HG02943 (cell line): ENCODE results near the gene KMT2B.

Experiments used
- ATAC-seq: cut with Tn5 transposase; IDR thresholded peaks from one replicate; pipeline ENCODE4 v1.9.1; 2021; ENCODE audit warnings: mild to moderate bottlenecking, low read depth, moderate library complexity; ENCODE audit not compliant: unreplicated experiment

The KMT2B gene

GRCh38 chr19:35708391-35708790 is 9.4 kb upstream of the KMT2B start:
- no peak for ATAC-seq

DNA sequence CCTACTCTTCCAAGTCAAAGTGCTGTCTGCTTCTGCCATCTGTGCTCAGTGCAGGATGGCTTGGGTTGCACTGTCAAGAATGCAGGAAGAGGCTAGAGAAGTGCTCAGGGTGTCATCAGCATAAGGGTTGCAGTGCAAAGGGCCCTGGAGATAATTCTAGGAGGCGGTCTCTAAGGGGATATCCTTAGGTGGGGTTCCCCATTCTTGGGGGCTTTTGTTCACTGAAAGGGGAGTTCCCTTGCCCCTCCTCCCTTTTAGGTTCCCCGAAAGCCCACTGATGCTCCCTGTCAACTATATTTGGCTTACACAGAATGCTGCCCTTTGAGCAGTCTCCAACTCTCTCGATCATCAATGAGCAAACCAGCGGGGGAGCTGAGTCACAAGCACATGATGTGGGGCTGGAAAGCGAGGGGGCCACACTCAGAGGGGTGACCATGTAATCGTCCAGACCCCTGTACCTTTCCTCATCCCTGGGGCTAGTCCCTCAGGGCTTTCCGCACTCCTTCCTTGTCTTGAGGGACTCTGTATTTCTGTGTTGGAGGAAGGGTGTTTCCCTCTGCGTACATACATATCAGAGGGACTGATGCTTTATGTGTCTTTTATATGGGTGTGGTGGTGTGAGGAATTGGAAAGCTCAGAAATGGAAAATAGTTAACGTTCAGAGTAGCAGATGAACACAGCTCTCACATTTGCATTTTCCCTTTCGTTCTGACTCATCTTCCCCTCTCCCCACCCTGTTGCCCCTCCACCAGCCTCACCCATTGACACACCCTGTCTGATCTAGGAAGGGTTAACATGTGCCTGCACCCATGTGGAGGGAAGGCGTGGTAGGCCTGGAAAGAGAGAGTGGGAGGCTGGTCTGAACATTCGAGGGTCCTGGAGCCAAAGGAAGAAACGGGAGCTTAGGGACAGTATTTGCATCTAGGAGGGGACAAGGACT is 6.7 kb upstream of the KMT2B start:
- no peak for ATAC-seq

DNA sequence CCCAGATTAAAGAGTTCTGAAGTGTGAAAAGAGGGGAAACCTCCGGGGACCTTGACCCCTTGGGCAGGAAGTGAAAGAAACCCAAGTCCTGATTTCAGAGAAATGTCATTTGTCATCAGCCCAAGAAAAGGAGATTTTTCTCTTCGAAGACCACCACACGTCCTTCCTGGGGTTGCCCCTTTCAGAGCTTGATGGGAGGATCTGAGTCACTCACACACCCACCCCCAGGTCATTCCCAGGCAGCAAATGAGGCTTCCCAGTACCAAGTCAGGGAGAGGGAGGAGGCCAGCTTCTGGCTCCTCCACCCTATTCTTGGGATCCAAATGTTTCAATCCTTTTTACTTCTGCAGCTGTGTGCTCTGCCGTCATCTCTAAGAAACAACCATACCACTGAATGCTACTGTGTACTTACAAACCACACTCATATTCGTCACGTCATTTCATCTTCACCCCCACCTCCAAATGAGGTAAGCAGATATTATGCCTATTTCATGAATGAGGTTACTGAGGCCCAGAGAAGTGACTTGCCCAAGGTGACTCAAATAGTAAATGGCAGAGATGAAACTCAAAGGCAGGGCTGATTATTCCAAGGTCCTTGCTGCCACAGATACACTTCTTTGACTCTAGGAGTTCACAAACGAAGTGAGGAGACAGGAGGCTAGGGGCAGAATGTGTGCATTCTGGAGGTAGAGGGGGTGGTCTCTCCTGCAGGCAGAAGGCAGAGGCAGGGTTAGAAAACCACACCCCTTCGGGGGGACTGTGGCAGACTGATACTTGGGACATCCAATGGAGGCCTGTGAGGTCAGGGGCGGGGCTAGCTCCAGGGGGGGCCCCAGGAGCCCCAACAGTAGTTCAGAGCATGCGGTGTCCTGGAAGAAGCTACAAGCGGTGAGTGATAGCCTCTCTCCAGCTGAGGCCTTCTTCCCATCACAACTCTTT is 5.0 kb upstream of the KMT2B start:
- no peak for ATAC-seq

- ATAC-seq, result no peak
Observed at GRCh38 chr19:35713506-35713850, 4.3 kb upstream of the KMT2B start.

DNA sequence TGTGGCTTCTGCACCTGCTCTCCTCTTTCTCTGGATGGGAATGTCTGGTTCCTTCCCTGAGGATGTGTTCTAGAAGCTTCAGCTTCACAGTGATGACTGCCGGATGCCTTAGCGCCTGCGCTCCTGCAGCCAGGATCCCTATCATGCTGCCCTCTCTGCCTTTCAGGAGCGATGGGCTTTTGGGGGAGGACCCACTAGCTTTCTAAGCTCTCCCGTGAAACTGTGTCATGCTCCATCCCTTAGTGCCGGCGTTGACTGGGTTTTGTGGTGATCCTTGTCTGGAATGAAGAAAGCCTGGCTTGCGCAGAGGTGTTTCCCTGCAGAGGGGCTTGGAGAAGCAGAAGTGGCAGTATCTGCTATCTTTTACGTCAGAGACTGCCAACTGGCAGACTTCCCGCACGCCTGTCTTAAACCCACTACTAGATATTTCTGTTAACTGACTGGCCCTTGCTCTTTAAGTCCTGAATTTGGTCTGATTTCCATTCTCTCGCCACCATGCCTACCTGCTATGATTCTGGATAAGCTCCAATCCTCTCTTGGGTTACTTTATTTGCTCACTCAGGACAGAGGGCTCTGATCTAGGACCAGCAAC is 3.8 kb upstream of the KMT2B start:
- no peak for ATAC-seq

DNA sequence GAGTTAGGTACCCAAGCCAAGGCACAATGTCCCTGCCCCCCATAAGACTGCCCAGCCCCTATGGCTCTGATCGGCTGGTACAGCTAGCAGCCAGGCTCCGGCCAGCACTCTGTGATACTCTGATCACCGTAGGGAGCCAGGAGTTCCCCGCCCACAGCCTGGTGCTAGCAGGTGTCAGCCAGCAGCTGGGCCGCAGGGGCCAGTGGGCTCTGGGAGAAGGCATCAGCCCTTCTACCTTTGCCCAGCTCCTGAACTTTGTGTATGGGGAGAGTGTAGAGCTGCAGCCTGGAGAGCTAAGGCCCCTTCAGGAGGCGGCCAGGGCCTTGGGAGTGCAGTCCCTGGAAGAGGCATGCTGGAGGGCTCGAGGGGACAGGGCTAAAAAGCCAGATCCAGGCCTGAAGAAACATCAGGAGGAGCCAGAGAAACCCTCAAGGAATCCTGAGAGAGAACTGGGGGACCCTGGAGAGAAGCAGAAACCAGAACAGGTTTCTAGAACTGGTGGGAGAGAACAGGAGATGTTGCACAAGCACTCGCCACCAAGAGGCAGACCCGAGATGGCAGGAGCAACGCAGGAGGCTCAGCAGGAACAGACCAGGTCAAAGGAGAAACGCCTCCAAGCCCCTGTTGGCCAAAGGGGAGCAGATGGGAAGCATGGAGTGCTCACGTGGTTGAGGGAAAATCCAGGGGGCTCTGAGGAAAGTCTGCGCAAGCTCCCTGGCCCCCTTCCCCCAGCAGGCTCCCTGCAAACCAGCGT is 3.0 kb upstream of the KMT2B start:
- no peak for ATAC-seq

- ATAC-seq, result no peak
Observed at GRCh38 chr19:35715355-35715809, 2.4 kb upstream of the KMT2B start.

DNA sequence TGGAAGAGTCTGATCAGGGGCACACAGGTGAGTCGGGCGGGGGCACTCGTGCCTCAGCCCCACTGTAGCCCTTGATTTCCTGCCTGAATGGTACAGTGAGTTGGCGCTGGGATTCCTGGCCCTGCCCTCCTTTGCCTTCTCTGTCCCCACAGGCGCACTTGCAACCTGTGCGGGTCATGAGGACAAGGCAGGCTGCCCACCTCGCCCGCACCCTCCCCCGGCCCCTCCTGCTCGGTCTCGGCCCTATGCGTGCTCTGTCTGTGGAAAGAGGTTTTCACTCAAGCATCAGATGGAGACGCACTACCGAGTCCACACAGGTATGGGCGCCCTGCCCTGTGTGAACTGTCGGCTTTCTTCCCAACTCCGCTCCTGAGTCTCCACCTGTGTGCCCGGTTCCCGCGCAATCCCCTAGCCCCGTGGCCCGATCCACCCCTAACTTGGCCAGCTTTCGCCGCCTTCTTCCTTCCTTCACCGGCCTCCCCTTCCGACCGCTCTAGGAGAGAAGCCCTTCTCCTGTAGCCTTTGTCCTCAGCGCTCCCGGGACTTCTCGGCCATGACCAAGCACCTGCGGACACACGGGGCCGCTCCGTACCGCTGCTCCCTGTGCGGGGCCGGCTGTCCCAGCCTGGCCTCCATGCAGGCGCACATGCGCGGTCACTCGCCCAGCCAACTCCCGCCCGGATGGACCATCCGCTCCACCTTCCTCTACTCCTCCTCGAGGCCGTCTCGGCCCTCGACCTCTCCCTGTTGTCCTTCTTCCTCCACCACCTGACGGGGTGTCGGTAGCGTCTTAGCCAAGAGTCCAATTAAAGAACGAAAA is 1.6 kb upstream of the KMT2B start:
- ATAC-seq, result peak; percentile 1

- ATAC-seq, result peak; percentile 58
Observed at GRCh38 chr19:35716801-35717664, 770 bp upstream of the KMT2B start.

DNA sequence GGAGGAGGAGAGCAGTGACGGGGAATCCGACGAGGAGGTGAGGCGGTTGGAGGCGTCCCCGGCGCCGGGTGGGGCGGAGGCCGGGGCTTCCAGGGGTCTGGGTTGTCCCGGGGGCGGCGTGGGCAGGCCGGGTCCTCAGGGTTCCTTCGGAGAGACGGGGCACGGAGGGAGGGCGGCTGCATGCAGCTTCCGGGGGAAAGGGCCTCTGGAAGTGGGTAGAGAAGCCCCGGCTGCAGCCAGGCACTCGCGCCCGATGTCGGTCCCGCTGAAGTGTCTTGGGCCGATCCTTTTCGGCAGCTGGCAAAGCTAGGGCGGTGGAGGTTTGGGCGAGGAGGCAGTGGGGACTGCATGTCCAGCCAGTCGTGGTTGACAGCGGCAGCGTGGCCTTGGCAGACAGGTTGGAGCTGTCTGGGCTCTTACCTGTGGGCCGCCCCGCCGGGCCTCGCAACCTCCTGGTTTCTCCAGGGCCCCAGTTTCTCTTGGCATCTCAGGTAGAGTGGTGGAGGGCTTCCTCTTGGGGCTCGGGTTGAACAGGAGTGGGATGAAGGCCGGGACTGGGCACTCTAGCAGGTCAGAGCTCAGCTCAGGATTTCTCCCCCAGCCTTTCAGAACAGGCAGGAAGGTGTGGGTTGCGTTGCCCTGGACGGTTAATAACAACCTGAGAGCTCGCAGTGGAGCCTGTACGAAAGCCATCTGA is 690 bp downstream of the KMT2B start:
- ATAC-seq, result peak; percentile 3

GRCh38 chr19:35719402-35720162 is 1.8 kb downstream of the KMT2B start:
- no peak for ATAC-seq

GRCh38 chr19:35720163-35720524 is 2.3 kb downstream of the KMT2B start:
- ATAC-seq, result no peak

DNA sequence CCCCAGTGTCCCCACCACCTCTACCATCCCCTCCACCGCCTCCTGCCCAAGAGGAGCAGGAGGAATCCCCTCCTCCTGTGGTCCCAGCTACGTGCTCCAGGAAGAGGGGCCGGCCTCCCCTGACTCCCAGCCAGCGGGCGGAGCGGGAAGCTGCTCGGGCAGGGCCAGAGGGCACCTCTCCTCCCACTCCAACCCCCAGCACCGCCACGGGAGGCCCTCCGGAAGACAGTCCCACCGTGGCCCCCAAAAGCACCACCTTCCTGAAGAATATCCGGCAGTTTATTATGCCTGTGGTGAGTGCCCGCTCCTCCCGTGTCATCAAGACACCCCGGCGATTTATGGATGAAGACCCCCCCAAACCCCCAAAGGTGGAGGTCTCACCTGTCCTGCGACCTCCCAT is 2.8 kb downstream of the KMT2B start:
- no peak for ATAC-seq

DNA sequence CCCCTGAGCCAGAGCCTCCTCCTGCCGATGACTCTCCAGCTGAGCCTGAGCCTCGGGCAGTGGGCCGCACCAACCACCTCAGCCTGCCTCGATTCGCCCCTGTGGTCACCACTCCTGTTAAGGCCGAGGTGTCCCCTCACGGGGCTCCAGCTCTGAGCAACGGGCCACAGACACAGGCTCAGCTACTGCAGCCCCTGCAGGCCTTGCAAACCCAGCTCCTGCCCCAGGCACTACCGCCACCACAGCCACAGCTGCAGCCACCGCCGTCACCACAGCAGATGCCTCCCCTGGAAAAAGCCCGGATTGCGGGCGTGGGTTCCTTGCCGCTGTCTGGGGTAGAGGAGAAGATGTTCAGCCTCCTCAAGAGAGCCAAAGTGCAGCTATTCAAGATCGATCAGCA is 3.6 kb downstream of the KMT2B start:
- no peak for ATAC-seq

GRCh38 chr19:35722461-35722860 is 4.7 kb downstream of the KMT2B start:
- no peak for ATAC-seq

DNA sequence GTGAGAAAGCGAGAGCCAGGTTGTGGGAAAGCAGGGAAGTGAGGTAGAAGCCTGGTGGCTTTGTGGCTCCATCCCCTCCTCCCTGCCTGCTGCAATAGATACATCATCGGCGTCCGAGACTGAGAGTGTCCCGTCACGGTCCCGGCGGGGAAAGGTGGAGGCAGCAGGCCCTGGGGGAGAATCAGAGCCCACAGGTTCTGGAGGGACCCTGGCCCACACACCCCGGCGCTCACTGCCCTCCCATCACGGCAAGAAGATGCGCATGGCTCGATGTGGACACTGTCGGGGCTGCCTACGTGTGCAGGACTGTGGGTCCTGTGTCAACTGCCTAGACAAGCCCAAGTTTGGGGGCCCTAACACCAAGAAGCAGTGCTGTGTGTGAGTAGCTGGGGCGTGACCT is 5.1 kb downstream of the KMT2B start:
- ATAC-seq, result no peak

- ATAC-seq, result no peak
Observed at GRCh38 chr19:35723671-35724070, 5.9 kb downstream of the KMT2B start.
